Measurements from ENCODE around the gene NR6A1.

DNA sequence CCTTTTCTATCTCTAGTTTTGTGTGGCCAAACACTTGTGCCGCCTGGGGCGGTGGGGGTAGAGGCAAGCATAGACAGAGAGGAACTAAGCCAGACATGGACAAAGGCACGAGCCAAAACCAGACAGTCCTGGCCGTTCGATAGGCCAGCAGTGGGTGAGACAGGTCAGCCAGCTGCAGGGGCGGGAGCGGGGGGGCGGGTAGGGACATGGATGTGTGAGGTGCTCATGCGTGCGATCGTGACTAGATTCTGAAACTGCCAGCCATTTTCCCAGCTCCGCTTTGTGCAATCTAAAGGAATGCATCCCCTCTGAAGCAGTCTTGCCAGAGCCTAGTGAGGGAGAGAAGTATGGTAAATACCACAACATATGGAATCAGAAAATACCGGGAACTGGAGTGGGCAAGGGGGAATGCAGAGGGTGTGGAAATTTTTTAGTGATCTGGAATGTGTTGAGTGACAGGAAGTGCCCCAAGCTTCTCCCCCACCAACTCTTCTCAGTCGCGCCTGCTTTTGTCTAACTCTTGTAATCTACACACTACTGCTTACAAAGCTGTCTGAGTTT is 111.9 kb downstream of the NR6A1 start:
- TF ChIP-seq EZH2 (IDR thresholded peaks at IDR 0.05; ENCODE audit: insufficient read depth, poor library complexity, severe bottlenecking), result no peak
- TF ChIP-seq EZH2phosphoT487 (IDR thresholded peaks at IDR 0.05; ENCODE audit: insufficient read depth, low read depth), result no peak
